ENCODE measurements around the gene CEP20. TPM values are rescaled to one million over a fixed set of nuclear protein-coding genes. Genes with fewer than 3 reads are reported as not detected.

Gene CEP20
- total RNA-seq, 1 donor from 2014 or later, result 18.7 TPM

- no peak for DNase-seq (ENCODE audit: low read depth in 2 of 2)
Measured at GRCh38 chr16:15898654-15899053, 10.3 kb upstream of the CEP20 start.

- DNase-seq (ENCODE audit: low read depth in 2 of 2), result no peak
Measured at GRCh38 chr16:15897834-15898254, 9.4 kb upstream of the CEP20 start.

- no peak for DNase-seq (ENCODE audit: low read depth in 2 of 2)
Measured at GRCh38 chr16:15897121-15897780, 8.8 kb upstream of the CEP20 start.

GRCh38 chr16:15894571-15895374 is 6.4 kb upstream of the CEP20 start:
- DNase-seq (ENCODE audit: low read depth in 2 of 2), result no peak

- no peak for DNase-seq (ENCODE audit: low read depth in 2 of 2)
Measured at GRCh38 chr16:15891508-15891907, 3.1 kb upstream of the CEP20 start.

GRCh38 chr16:15887283-15887682 is 1.1 kb downstream of the CEP20 start:
- DNase-seq (ENCODE audit: low read depth in 2 of 2), result no peak

- DNase-seq (ENCODE audit: low read depth in 2 of 2), result no peak
Measured at GRCh38 chr16:15886078-15886477, 2.3 kb downstream of the CEP20 start.

- DNase-seq (ENCODE audit: low read depth in 2 of 2), result no peak
Measured at GRCh38 chr16:15885560-15886001, 2.8 kb downstream of the CEP20 start.

- no peak for DNase-seq (ENCODE audit: low read depth in 2 of 2)
Measured at GRCh38 chr16:15882563-15882962, 5.8 kb downstream of the CEP20 start.

GRCh38 chr16:15881794-15882379 is 6.5 kb downstream of the CEP20 start:
- no peak for DNase-seq (ENCODE audit: low read depth in 2 of 2)

- no peak for DNase-seq (ENCODE audit: low read depth in 2 of 2)
Measured at GRCh38 chr16:15880434-15881308, 7.7 kb downstream of the CEP20 start.

GRCh38 chr16:15879255-15879811 is 9.1 kb downstream of the CEP20 start:
- peak in 1 of 2 donors; percentile 32 for DNase-seq (ENCODE audit: low read depth in 2 of 2)

GRCh38 chr16:15876503-15876902 is 11.9 kb downstream of the CEP20 start:
- DNase-seq (ENCODE audit: low read depth in 2 of 2), result no peak

- DNase-seq (ENCODE audit: low read depth in 2 of 2), result peak; percentile 60 to 80
Measured at GRCh38 chr16:15874745-15875314, 13.6 kb downstream of the CEP20 start.

GRCh38 chr16:15873737-15874136 is 14.7 kb downstream of the CEP20 start:
- DNase-seq (ENCODE audit: low read depth in 2 of 2), result no peak

GRCh38 chr16:15873301-15873700 is 15.1 kb downstream of the CEP20 start:
- no peak for DNase-seq (ENCODE audit: low read depth in 2 of 2)

GRCh38 chr16:15870011-15870410 is 18.4 kb downstream of the CEP20 start:
- DNase-seq (ENCODE audit: low read depth in 2 of 2), result no peak

GRCh38 chr16:15866451-15866850 is 22.0 kb downstream of the CEP20 start:
- DNase-seq (ENCODE audit: low read depth in 2 of 2), result no peak

- no peak for DNase-seq (ENCODE audit: low read depth in 2 of 2)
Measured at GRCh38 chr16:15865742-15866141, 22.7 kb downstream of the CEP20 start.

- DNase-seq (ENCODE audit: low read depth in 2 of 2), result no peak
Measured at GRCh38 chr16:15864939-15865338, 23.5 kb downstream of the CEP20 start.

GRCh38 chr16:15861996-15862395 is 26.4 kb downstream of the CEP20 start:
- DNase-seq (ENCODE audit: low read depth in 2 of 2), result no peak

Measured in dermis microvascular lymphatic vessel endothelial cell (primary cell).